SK-N-MC (cell line): ENCODE results near the gene TRDMT1.

Source experiments
- EZH2 ChIP-seq: fragments of 200-600 bp; sonication (generic); IDR thresholded peaks from one replicate; pipeline ENCODE4 v1.6.1; 2017; ENCODE audit warnings: antibody characterized with exemption
- POLR2AphosphoS5 ChIP-seq: IDR thresholded peaks from 2 replicates; pipeline ENCODE4 v1.6.1; 2012; ENCODE audit warnings: mild to moderate bottlenecking, low read depth, low read length, borderline replicate concordance

DNA sequence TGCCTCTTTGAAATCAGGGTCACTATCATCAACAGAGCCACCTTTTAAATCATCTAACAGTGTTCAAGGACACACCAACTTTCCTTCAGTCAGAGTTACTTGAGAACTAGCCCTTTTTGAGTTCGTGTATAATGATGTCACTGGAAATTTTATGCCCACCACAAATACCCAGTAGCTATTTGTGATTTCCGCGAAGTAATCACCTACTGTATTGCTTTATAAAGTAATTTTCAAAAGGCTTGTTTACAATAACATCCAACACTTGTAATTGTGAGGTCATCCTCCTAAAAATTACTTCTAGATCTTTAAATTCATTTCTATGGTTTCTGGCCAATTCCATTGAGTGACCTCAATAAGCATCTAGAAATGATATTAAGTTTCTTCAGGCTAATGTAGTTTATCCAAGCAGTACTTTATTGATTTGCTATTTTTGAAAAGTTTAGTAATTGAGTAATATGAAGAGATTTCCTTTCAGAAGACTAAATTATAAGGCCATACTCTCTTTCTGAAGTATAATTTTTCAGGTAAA lies 12.8 kb downstream of the TRDMT1 start:
- TF ChIP-seq POLR2AphosphoS5 (no peak), EZH2 (no peak)
